Stromal cell of bone marrow (primary cell): ENCODE results near the gene VEGFA.

ENCODE experiments used
- DNase-seq: peaks from one replicate; pipeline ENCODE4 v3.0.0-alpha.2; 2012; ENCODE audit warnings: low read depth

Gene VEGFA

GRCh38 chr6:43759136-43759906 is 10.7 kb upstream of the VEGFA start:
- no peak for DNase-seq

GRCh38 chr6:43759907-43760206 is 10.2 kb upstream of the VEGFA start:
- no peak for DNase-seq

GRCh38 chr6:43760210-43761168 is 9.5 kb upstream of the VEGFA start:
- DNase-seq: no peak

GRCh38 chr6:43761666-43762409 is 8.2 kb upstream of the VEGFA start:
- DNase-seq: no peak

- no peak for DNase-seq
Measured at GRCh38 chr6:43762410-43762768, 7.6 kb upstream of the VEGFA start.

- DNase-seq: no peak
Measured at GRCh38 chr6:43762966-43763695, 6.9 kb upstream of the VEGFA start.

GRCh38 chr6:43763812-43764522 is 6.0 kb upstream of the VEGFA start:
- no peak for DNase-seq

GRCh38 chr6:43764772-43765171 is 5.2 kb upstream of the VEGFA start:
- DNase-seq: no peak

- DNase-seq: no peak
Measured at GRCh38 chr6:43765776-43766499, 4.1 kb upstream of the VEGFA start.

GRCh38 chr6:43766500-43766853 is 3.5 kb upstream of the VEGFA start:
- DNase-seq: no peak

- no peak for DNase-seq
Measured at GRCh38 chr6:43766964-43767461, 3.0 kb upstream of the VEGFA start.

GRCh38 chr6:43767553-43768505 is 2.2 kb upstream of the VEGFA start:
- DNase-seq: no peak

- DNase-seq: no peak
Measured at GRCh38 chr6:43768506-43768860, 1.5 kb upstream of the VEGFA start.

- DNase-seq: peak; percentile 86
Measured at GRCh38 chr6:43768983-43769525, 957 bp upstream of the VEGFA start.

GRCh38 chr6:43770372-43771209 is 580 bp downstream of the VEGFA start:
- DNase-seq: no peak

GRCh38 chr6:43771210-43771857 is 1.3 kb downstream of the VEGFA start:
- no peak for DNase-seq

GRCh38 chr6:43771858-43772680 is 2.1 kb downstream of the VEGFA start:
- no peak for DNase-seq
